Naive B cell (primary cell): ENCODE data around the gene GPX4. TPM values are rescaled to one million over a fixed set of nuclear protein-coding genes. Genes with fewer than 3 reads are reported as not detected.

ENCODE experiments used
- ATAC-seq, 2 donors: fragments of 150-1000 bp; cut with Tn5 transposase; 2 replicates each; pipeline ENCODE4 v1.10.0; 2021; ENCODE audit warnings: low read depth in 2 of 2, mild to moderate bottlenecking in 2 of 2, moderate library complexity in 2 of 2
- DNase-seq: peaks from one replicate; pipeline ENCODE4 v3.0.0; 2022
- H3K27ac Mint-ChIP-seq, 6 donors: one replicate each; pipeline ENCODE4 v1.8.0; 2020 to 2022; ENCODE audit warnings: mild to moderate bottlenecking in 6 of 6, mixed read lengths in 6 of 6, moderate library complexity in 5 of 6, inconsistent platforms in 2 of 6
- H3K27me3 Mint-ChIP-seq, 3 donors: one replicate each; pipeline ENCODE4 v1.8.0; 2021 to 2022; ENCODE audit warnings: mixed read lengths in 3 of 3, mild to moderate bottlenecking in 1 of 3
- H3K36me3 Mint-ChIP-seq, 2 donors: one replicate each; pipeline ENCODE4 v1.8.0; 2020 to 2022; ENCODE audit warnings: mixed read lengths in 2 of 2, inconsistent platforms in 1 of 2, mild to moderate bottlenecking in 1 of 2
- H3K4me1 Mint-ChIP-seq, 3 donors: one replicate each; pipeline ENCODE4 v1.8.0; 2020 to 2022; ENCODE audit warnings: mixed read lengths in 3 of 3, inconsistent platforms in 1 of 3, mild to moderate bottlenecking in 1 of 3, moderate library complexity in 1 of 3
- H3K4me3 Mint-ChIP-seq, 8 donors: one replicate each; pipeline ENCODE4 v1.8.0; 2020 to 2022; ENCODE audit warnings: mild to moderate bottlenecking in 8 of 8, mixed read lengths in 8 of 8, moderate library complexity in 8 of 8, inconsistent platforms in 2 of 8
- H3K9me3 Mint-ChIP-seq, 7 donors: one replicate each; pipeline ENCODE4 v1.8.0; 2020 to 2022; ENCODE audit warnings: mixed read lengths in 7 of 7, mild to moderate bottlenecking in 5 of 7, inconsistent platforms in 2 of 7, moderate library complexity in 1 of 7
- polyA plus RNA-seq, 6 donors: library from polyadenylated mRNA; unstranded; fragments of 300-500 nt; fragmentation: Illumina TruSeq; gene quantifications; one replicate each; pipeline ENCODE4 v1.2.3, GENCODE V29; 2021; ENCODE audit warnings: low read depth in 6 of 6

GPX4 gene
- polyA plus RNA-seq, 6 donors from 2014 or later, result 235 to 356 (median 314) TPM

DNA sequence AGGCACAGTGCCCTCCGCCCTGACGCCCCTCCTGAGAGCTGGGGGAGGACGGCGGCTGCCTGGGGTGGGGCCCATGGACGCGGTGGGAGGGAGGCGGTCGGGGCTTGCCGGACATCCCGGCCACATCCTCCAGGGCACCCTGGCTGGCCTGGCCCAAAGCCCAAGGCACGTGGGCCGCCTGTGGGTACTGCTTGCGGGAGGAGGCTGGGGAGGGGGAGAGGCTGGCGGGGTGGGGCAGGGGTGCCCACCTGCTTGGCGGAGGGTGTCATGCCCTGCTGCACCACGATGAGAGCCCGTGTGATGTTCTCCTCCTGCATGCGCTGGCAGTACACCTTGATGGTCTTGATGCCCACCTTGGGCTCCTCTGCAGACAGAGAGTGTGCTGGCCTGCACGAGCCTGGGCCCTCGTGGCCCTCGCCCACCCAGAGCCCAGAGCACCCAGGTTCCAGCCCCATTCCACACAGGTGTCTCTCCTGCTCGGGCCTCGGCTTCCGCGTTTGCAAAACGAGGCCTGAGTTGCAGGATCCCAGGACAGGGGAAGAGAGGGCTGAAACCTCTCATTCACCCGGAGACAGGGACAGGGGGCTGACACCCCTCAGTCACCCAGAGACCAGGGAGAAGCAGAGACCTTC lies 12.1 kb upstream of the GPX4 start:
- no peak overlapping the region for H3K27ac Mint-ChIP-seq

DNA sequence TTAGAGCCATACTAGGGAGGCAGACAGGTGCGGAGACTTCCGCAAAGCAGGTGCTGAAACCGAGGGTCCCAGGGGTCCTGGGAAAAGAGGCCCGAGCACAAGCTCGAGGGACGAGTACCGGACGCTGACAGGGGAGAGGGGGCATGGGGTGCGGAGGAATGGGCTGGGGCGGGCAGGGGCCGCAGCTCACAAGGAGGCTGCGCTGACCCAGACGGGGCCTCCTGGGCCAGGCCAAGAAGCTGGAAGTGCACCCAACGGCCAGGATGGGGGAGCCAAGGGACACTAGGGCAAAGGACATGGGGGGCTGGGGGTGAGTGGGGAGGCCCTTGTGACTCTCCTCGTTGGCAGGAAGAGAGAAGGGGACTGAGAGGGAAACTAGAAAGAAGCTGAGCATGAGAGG lies 10.5 kb upstream of the GPX4 start:
- H3K36me3 Mint-ChIP-seq, result no peaks in the 10 kb centered on the region
- no peaks in the 10 kb centered on the region for H3K27me3 Mint-ChIP-seq
- peaks cover 32 to 46% (median 34%) of the 10 kb centered on the region in 3 donors for H3K4me1 Mint-ChIP-seq
- peak overlapping the region in 3 of 6 donors; percentile 54 to 92 (median 66) for H3K27ac Mint-ChIP-seq
- peak overlapping the region; percentile 87 to 97 (median 94) for H3K4me3 Mint-ChIP-seq
- no peak for DNase-seq
- peaks cover 0 to 1% (median 0%) of the 10 kb centered on the region in 7 donors for H3K9me3 Mint-ChIP-seq
- no peak for ATAC-seq

More for the DNA sequence above, 12.1 kb upstream of the GPX4 start:
- no peaks in the 10 kb centered on the region for H3K9me3 Mint-ChIP-seq
- peaks cover 38 to 51% (median 42%) of the 10 kb centered on the region in 3 donors for H3K4me1 Mint-ChIP-seq
- H3K4me3 Mint-ChIP-seq, result peak overlapping the region in 3 of 8 donors; percentile 21 to 87 (median 54)
- H3K36me3 Mint-ChIP-seq, result no peaks in the 10 kb centered on the region
- no peaks in the 10 kb centered on the region for H3K27me3 Mint-ChIP-seq
- no peak for ATAC-seq
- no peak for DNase-seq

DNA sequence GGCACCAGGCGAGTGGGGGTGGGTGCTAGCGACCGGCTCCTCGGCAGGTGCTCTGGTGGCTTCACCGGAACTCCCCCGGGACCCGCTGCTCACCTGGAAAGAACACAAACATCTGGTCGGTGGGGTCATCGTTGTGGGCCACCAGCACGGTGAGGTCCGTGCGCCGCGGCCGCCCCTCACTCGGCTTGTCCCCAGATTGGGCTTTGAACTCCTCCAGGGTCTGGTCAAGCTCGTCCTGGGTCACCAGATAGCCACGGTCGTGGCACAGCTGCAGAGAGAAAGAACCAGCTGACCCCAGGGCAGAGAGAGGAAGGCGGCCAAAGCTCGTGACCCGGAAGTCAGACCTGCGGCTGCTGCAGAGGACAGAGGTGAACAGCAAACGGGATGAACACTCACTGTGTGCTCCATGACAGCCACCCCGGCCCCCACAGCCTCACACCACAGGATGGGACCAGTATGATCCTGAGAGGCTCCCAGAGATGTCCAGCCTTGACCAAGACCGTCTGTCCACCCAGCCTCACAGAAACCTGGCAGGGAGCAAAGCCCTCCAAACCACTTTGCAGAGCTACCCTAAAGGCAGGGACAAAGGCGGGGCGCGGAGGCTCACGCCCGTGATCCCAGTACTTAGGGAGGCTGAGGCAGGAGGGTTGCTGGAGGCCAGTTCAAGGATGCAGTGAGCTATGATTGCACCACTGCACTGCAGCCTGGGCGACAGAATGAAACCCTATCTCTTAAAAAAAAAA lies 9.8 kb upstream of the GPX4 start:
- Mint-ChIP-seq H3K27me3 (no peaks in the 10 kb centered on the region), H3K4me1 (peaks cover 32 to 40% (median 38%) of the 10 kb centered on the region in 3 donors), H3K36me3 (no peaks in the 10 kb centered on the region), H3K9me3 (peaks cover 0 to 1% (median 0%) of the 10 kb centered on the region in 7 donors), H3K4me3 (peak overlapping the region; percentile 87 to 97 (median 94)), H3K27ac (peak overlapping the region in 5 of 6 donors; percentile 56 to 92 (median 66))
- ATAC-seq (no peak), DNase-seq (no peak)

DNA sequence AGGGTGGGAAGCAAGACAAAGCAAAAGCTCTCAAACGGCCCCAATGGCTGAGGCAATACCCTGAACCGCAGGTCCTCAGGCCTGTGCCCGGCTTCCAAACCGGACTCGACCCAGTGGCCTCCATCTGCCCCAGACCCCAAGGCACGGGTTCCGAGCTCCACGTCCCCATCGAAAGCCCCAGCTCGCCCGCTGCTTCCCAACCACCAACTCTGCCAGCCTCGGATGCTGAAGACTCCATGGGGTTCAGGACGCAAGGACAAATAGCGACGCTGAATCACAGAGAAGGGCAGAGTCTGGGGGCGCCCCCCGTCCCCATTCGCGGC lies 9.2 kb upstream of the GPX4 start:
- Mint-ChIP-seq H3K4me3 (peak overlapping the region; percentile 87 to 97 (median 94)), H3K4me1 (peaks cover 32 to 38% (median 35%) of the 10 kb centered on the region in 3 donors), H3K27ac (peak overlapping the region in 4 of 6 donors; percentile 53 to 92 (median 85)), H3K27me3 (no peaks in the 10 kb centered on the region), H3K36me3 (no peaks in the 10 kb centered on the region), H3K9me3 (peaks cover 0 to 1% (median 0%) of the 10 kb centered on the region in 7 donors)
- no peak for ATAC-seq
- no peak for DNase-seq

DNA sequence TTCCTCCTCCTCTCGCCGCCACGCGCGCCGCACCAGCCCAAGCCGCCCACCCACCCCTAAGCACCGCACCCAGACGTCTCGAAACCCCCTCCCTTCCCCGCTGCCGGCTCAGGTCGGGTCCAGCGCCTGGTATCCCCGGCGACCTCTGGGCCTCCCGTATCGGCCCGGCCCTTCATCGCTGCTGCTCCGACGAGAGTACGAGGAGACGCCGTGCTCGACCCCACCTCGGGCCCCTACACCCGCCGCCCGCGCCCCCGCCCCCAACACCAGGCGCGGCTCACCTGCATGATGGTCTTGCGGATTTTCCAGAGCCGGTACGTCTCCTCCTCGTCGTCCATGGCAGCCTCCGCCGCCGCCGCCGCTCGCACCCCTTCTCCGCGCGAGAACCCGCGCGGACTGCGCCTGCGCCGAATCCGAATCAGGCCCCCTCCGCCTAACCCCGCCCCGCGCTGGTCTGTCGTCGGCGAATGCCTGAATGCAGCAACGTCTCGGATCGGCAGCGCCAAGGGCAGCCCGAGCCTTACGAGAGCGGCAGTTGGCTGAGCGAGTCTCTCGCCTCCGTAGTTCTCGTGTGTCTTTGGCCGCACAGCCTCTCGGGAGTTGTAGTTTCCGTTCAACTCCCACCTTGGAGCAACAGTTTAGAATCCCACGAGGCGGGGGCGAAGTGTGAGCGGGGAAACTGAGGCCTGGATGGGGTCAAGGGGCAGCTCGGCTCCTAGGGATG lies 8.7 kb upstream of the GPX4 start, which contains the start of gene POLR2E:
POLR2E (minus strand) TSS at position 398 of the 724 bp plus-strand sequence; CDS start at position 338, 60 bp downstream.
- DNase-seq (peak; percentile 97), ATAC-seq (peak; percentile 95)
- H3K4me3 Mint-ChIP-seq, result peak within 1 kb of the TSS; percentile 87 to 97 (median 94)
- H3K27me3 Mint-ChIP-seq, result no peaks in the 10 kb centered on the region
- H3K9me3 Mint-ChIP-seq, result peaks cover 0 to 1% (median 0%) of the 10 kb centered on the region in 7 donors
- peaks cover 36 to 43% (median 40%) of the 10 kb centered on the region in 3 donors for H3K4me1 Mint-ChIP-seq
- H3K36me3 Mint-ChIP-seq, result no peaks in the 10 kb centered on the region
- peak within 1 kb of the TSS; percentile 80 to 96 (median 92) for H3K27ac Mint-ChIP-seq

DNA sequence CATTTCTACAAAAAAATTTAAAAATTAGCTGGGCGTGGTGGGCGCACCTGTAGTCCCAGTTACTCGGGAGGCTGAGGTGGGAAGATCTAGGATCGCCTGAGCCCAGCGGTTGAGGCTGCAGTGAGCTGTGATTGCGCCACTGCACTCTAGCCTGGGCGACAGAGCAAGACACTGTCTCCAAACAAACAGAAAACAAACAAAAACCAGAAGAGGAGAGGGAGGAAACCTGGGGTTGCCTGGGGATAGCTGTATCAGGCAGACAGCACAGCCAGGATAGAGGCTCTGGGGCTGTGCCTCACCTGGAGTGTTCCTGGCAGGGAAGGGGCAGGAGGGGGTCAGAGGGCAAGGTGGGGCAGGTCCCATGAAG lies 6.0 kb upstream of the GPX4 start:
- Mint-ChIP-seq H3K27me3 (no peaks in the 10 kb centered on the region), H3K4me3 (peak overlapping the region in 1 of 8 donors; percentile 67), H3K4me1 (peaks cover 41 to 62% (median 53%) of the 10 kb centered on the region in 3 donors), H3K36me3 (no peaks in the 10 kb centered on the region), H3K27ac (peak overlapping the region in 2 of 6 donors; percentile 5 to 74), H3K9me3 (peaks cover 0 to 1% (median 0%) of the 10 kb centered on the region in 7 donors)
- DNase-seq, result no peak
- no peak for ATAC-seq

DNA sequence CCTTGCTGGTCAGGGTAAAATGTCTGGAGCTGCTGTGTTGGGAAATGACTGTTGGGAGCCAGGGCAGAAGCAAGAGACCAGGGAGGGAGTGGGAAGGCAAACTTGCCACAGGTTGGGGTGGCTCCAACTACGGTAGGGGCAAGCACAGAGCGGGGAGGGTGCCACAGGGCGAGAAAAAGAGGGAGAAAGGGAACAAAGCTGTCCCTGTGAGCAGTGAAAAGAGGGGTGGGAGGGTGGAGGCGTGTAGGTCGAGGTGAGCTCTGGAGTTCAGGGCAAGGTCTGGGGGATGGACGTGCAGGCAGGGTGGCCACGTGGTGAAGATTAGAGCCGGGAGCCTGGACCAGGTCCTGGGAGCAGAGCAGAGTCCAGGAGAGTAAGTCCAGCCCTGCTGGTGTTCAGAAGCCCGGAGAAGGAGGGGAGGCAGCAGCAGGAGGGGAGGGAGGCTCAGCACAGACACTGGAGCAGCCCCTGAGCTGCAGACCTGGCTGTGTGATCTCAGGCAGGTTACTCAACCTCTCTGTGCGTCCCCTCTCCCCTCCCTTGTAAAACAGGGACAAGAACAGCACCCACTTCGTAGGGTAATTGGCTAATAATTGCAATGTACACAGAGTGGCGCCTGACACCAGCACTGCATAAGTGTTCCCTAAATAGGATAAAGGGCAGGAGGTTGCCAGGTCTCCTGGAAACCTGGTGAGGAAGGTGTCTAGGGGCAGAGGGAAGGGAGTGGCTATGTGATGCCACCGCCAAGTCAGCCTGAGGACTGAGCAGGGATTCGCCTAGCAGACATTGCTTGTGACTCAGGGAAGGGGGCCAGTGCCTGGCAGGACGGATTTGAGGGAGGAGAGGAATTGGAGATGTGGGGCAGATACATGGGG lies 5.4 kb upstream of the GPX4 start:
- H3K4me1 Mint-ChIP-seq, result peaks cover 38 to 63% (median 54%) of the 10 kb centered on the region in 3 donors
- no peak for ATAC-seq
- no peaks in the 10 kb centered on the region for H3K36me3 Mint-ChIP-seq
- DNase-seq, result no peak
- H3K27ac Mint-ChIP-seq, result peak overlapping the region in 2 of 6 donors; percentile 78 to 81
- peaks cover 0 to 1% (median 0%) of the 10 kb centered on the region in 7 donors for H3K9me3 Mint-ChIP-seq
- H3K27me3 Mint-ChIP-seq, result no peaks in the 10 kb centered on the region
- H3K4me3 Mint-ChIP-seq, result peak overlapping the region in 3 of 8 donors; percentile 3 to 67 (median 44)

DNA sequence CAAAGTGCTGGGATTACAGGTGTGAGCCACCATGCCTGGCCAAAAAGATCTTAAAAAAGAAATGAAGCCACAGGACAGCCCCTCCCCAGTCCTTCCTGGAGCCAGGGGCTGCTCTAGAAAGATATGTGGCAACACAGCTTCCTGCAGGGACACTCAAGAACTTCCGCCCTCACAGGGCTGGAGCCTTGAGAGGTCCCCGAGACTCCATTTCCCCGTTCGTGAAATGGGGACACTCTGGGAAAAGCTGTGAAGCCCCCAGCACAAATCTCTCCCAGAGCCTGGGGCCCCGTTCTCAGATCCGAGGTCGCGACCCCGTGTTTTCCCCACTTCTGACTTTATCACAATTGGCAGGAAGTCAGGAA lies 2.5 kb upstream of the GPX4 start:
- Mint-ChIP-seq H3K27ac (peak overlapping the region; percentile 64 to 92 (median 80)), H3K9me3 (peaks cover 0 to 1% (median 0%) of the 10 kb centered on the region in 7 donors), H3K27me3 (no peaks in the 10 kb centered on the region), H3K4me1 (peaks cover 25 to 45% (median 31%) of the 10 kb centered on the region in 3 donors), H3K36me3 (no peaks in the 10 kb centered on the region), H3K4me3 (peak overlapping the region; percentile 39 to 73 (median 62))
- ATAC-seq (no peak), DNase-seq (no peak)

DNA sequence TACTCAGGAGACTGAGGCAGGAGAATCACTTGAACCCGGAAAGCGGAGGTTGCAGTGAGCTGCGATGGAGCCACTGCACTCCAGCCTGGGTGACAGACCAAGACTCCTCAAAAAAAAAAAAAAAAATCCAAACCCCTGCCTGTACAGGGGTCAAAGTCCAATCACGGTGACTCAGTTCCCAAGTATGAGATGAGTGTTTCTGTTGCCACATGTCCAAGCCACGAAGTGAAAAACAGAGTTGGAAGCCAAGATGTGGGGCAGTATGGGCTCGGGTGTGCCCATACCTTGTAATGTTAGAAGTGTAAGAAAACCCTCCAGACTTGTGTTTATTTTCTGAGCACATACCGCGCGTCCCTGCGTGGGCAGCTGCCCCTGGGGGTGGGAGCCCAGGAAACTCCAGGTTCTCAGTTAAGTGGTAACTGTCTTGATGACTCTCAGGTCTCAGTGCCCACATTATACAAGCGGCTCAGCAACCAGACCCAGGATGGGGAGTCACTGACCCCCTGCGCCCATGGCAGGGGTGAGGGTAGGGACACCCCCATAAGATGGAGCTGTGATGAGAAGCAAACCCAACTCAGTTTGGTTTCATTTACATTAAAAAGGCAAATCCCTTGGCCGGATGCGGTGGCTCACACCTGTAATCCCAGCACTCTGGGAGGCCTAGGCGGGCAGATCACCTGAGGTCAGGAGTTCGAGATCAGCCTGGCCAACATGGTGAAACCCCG lies 1.2 kb upstream of the GPX4 start:
- Mint-ChIP-seq H3K9me3 (peaks cover 0 to 1% (median 0%) of the 10 kb centered on the region in 7 donors), H3K4me3 (peak overlapping the region in 6 of 8 donors; percentile 39 to 84 (median 64)), H3K4me1 (peaks cover 23 to 47% (median 31%) of the 10 kb centered on the region in 3 donors), H3K27ac (peak overlapping the region; percentile 78 to 97 (median 92)), H3K27me3 (no peaks in the 10 kb centered on the region), H3K36me3 (no peaks in the 10 kb centered on the region)
- DNase-seq (no peak), ATAC-seq (no peak)

DNA sequence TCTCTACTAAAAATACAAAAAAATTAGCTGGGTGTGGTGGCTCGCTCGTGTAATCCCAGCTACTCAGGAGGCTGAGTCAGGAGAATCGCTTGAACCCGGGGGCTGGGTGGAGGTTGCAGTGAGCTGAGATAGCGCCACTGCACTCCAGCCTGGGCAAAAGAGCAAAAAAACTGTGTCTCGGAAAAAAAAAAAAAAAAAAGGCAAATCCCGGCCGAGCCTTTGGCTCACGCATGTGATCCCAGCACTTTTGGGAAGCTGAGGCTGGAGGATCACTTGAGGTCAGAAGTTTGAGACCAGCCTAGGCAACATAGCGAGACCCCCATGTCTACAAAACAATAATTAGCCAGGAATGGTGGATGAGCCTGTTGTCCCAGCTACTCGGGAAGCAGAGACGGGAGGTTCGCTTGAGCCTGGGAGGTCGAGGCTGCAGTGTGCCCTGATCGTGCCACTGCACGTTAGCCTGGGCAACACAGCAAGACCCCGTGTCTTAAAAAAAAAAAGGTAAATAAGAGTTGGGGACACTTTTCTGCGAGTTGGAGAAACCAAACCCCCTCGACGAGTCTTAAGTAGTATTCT lies 574 bp upstream of the GPX4 start:
- Mint-ChIP-seq H3K27me3 (no peaks in the 10 kb centered on the region), H3K36me3 (no peaks in the 10 kb centered on the region), H3K27ac (peak overlapping the region; percentile 78 to 97 (median 95)), H3K4me3 (peak overlapping the region; percentile 69 to 87 (median 80)), H3K4me1 (peaks cover 17 to 43% (median 25%) of the 10 kb centered on the region in 3 donors), H3K9me3 (no peaks in the 10 kb centered on the region)
- ATAC-seq (no peak), DNase-seq (no peak)

DNA sequence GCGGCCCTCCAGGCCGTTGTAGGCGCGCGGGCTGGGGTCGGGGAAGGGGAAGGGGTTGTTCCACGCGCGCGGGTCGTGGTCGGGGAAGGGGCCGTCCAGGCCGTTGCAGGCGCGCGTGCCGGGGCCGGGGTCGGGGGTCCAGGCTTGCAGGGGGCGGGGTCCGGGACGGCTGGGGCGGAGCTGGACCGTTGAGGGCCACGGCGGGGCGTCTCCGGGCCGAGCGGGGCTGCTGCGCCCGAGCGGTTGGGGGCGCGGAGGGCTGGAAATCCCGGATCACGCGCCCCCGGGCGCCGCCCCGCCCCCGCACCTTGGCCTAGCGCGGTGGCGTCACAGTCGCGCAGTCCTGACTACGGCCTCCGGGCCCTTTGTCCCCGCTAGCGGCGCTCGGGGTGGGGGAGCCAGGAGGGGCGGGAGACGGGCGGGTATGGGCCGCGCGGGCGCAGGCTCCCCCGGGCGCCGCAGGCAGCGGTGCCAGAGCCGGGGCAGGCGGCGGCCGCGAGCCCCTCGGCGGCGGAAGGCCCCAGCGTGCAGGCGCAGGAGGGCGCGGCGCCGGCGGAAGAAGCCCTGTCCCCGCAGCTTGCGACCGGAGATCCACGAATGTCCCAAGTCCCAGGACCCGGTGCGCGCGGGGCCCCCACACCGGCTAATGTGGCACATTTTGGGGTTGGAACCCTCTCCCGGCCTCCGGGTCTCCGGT lies 665 bp downstream of the GPX4 start:
- peaks cover 12 to 39% (median 25%) of the 10 kb centered on the region in 3 donors for H3K4me1 Mint-ChIP-seq
- no peaks in the 10 kb centered on the region for H3K36me3 Mint-ChIP-seq
- no peaks in the 10 kb centered on the region for H3K27me3 Mint-ChIP-seq
- DNase-seq (peak; percentile 91), ATAC-seq (peak; percentile 65)
- H3K4me3 Mint-ChIP-seq, result peak overlapping the region; percentile 69 to 91 (median 84)
- H3K9me3 Mint-ChIP-seq, result no peaks in the 10 kb centered on the region
- H3K27ac Mint-ChIP-seq, result peak overlapping the region; percentile 84 to 96 (median 93)
